Endothelial cell of umbilical vein (primary cell): Measurements from ENCODE around the gene RPP38. TPM values are rescaled to one million over a fixed set of nuclear protein-coding genes. Genes with fewer than 3 reads are reported as not detected.

Experiments used
- BruUV-seq: library from RNA; stranded (reverse); fragments of 400-500 nt; replicated peaks from 2 replicates; lab custom pipeline; 2021; lab: Mats Ljungman, UMichigan
- CTCF ChIA-PET: fragments of 300-600, 350-600 bp; sonication (Branson Sonifier 250); formaldehyde crosslinking; loops from one replicate; lab custom pipeline; 2021; ENCODE audit warnings: antibody characterized with exemption, inconsistent platforms; lab: Charles Lee
- POLR2A ChIA-PET: fragments of 300-600, 350-600 bp; sonication (Branson Sonifier 250); formaldehyde crosslinking; loops from one replicate; lab custom pipeline; 2021; ENCODE audit warnings: antibody characterized with exemption, inconsistent platforms; lab: Charles Lee
- DNase-seq: peaks from one replicate; pipeline ENCODE4 v3.0.0-alpha.2; 2011; ENCODE audit warnings: low read depth, low spot score
- FAIRE-seq: peaks from 2 replicates; lab custom pipeline; 2011; peaks lifted over from hg19 to GRCh38; lab: Jason Lieb, UNC
- H2AFZ ChIP-seq: 2 replicates; pipeline ENCODE4 v1.6.0; 2012; ENCODE audit warnings: low read depth, low read length, control low read depth, inconsistent platforms
- H3K27ac ChIP-seq: 2 replicates; pipeline ENCODE4 v1.5.1; 2011; ENCODE audit warnings: low read depth, mild to moderate bottlenecking, control low read depth, low read length, moderate library complexity; ENCODE audit not compliant: insufficient read depth
- H3K27me3 ChIP-seq, 2 experiments: 2 replicates each; pipeline versions ENCODE4 v1.6.0 to v1.6.1; 2011; ENCODE audit warnings: low read length in 2 of 2, mixed read lengths in 1 of 2; ENCODE audit not compliant: control insufficient read depth in 2 of 2, insufficient read depth in 2 of 2
- H3K36me3 ChIP-seq, 2 experiments: 2 replicates in 1 of 2; 3 replicates in 1 of 2; pipeline ENCODE4 v1.5.1; 2011; ENCODE audit warnings: low read length in 2 of 2, mild to moderate bottlenecking in 1 of 2, moderate library complexity in 1 of 2; ENCODE audit not compliant: control insufficient read depth in 2 of 2, insufficient read depth in 2 of 2; ENCODE audit errors: extremely low read depth in 1 of 2
- H3K4me1 ChIP-seq: 3 replicates; pipeline ENCODE4 v1.5.1; 2011; ENCODE audit warnings: mild to moderate bottlenecking, low read length; ENCODE audit not compliant: control insufficient read depth, insufficient read depth; ENCODE audit errors: extremely low read depth
- H3K4me2 ChIP-seq: 2 replicates; pipeline ENCODE4 v1.6.1; 2011; ENCODE audit warnings: low read length, control low read depth, mixed read lengths; ENCODE audit not compliant: insufficient read depth
- H3K4me3 ChIP-seq, 3 experiments: fragments of 200-600 bp in 1 of 3; sonication (generic), shearing (Covaris generic) in 1 of 3; replicated peaks in 1 of 3; 2 replicates each; pipeline ENCODE4 v1.5.1; 2011 to 2016; ENCODE audit warnings: control low read depth in 3 of 3, low read length in 3 of 3, mild to moderate bottlenecking in 2 of 3, inconsistent platforms in 1 of 3, low read depth in 1 of 3, moderate library complexity in 1 of 3; ENCODE audit not compliant: insufficient read depth in 1 of 3
- H3K79me2 ChIP-seq: 2 replicates; pipeline ENCODE4 v1.6.0; 2012; ENCODE audit warnings: low read length, inconsistent platforms; ENCODE audit not compliant: control insufficient read depth, insufficient read depth
- H3K9ac ChIP-seq: replicated peaks from 2 replicates; pipeline ENCODE3; 2011; ENCODE audit warnings: low read length, control low read depth; ENCODE audit not compliant: insufficient read depth; ENCODE audit errors: extremely low read depth
- H3K9me1 ChIP-seq: replicated peaks from 3 replicates; pipeline ENCODE4 v1.6.0; 2011; ENCODE audit warnings: mild to moderate bottlenecking, low read length; ENCODE audit not compliant: control insufficient read depth, insufficient read depth; ENCODE audit errors: extremely low read depth
- H3K9me3 ChIP-seq: replicated peaks from 2 replicates; pipeline ENCODE4 v1.5.1; 2012; ENCODE audit warnings: low read length, inconsistent platforms; ENCODE audit not compliant: control insufficient read depth, insufficient read depth
- H4K20me1 ChIP-seq: replicated peaks from 2 replicates; pipeline ENCODE3; 2011; ENCODE audit warnings: mild to moderate bottlenecking, low read length; ENCODE audit not compliant: control insufficient read depth, insufficient read depth; ENCODE audit errors: extremely low read depth
- EZH2 ChIP-seq: IDR thresholded peaks from 2 replicates; pipeline ENCODE4 v1.6.1; 2012; ENCODE audit warnings: borderline replicate concordance, low read depth, mild to moderate bottlenecking, moderate library complexity, low read length, inconsistent platforms; ENCODE audit not compliant: severe bottlenecking
- FOS ChIP-seq: IDR thresholded peaks from 2 replicates; pipeline ENCODE4 v1.6.1; 2011; ENCODE audit warnings: mild to moderate bottlenecking, low read length, moderate library complexity, borderline replicate concordance; ENCODE audit not compliant: insufficient read depth
- GATA2 ChIP-seq: IDR thresholded peaks from 2 replicates; pipeline ENCODE4 v1.7.0; 2011; ENCODE audit warnings: low read depth, mild to moderate bottlenecking, moderate library complexity, mixed read lengths, low read length; ENCODE audit not compliant: insufficient read length, insufficient read depth
- JUN ChIP-seq: IDR thresholded peaks from 2 replicates; pipeline ENCODE4 v1.6.1; 2011; ENCODE audit warnings: borderline replicate concordance, low read depth; ENCODE audit not compliant: insufficient read length, insufficient read depth
- MAX ChIP-seq: IDR thresholded peaks from 2 replicates; pipeline ENCODE4 v1.6.1; 2011; ENCODE audit not compliant: insufficient read depth, insufficient read length
- MYC ChIP-seq: IDR thresholded peaks from one replicate; pipeline ENCODE4 v1.6.1; 2011; ENCODE audit warnings: mild to moderate bottlenecking, low read depth, low read length
- POLR2A ChIP-seq: IDR thresholded peaks from 2 replicates; pipeline ENCODE4 v1.6.1; 2012; ENCODE audit warnings: low read depth, mild to moderate bottlenecking, control low read depth, low read length
- POLR2AphosphoS5 ChIP-seq: IDR thresholded peaks from 2 replicates; pipeline ENCODE4 v1.6.1; 2012; ENCODE audit warnings: low read depth, mild to moderate bottlenecking, control low read depth, low read length, moderate library complexity; ENCODE audit not compliant: insufficient read depth
- dilution Hi-C: fragments of 300-500 bp; cut with MboI; formaldehyde crosslinking; loops from one replicate; pipeline ENCODE4 v1.15.0; 2019; ENCODE audit warnings: low sequenced_read_pairs; ENCODE audit not compliant: extremely low pct_ligation_motif_present
- intact Hi-C: fragments of 100-400 bp; cut with micrococcal nuclease; formaldehyde crosslinking; loops from one replicate; pipeline ENCODE4 v1.10.0; 2022
- polyA plus RNA-seq, 4 experiments: library from polyadenylated mRNA; depleted of rRNA in 3 of 4; stranded (reverse) in 3 of 4; unstranded in 1 of 4; fragments of >200 nt; gene quantifications; 2 replicates each; pipeline versions ENCODE4 v1.2.1 to v1.2.3, GENCODE V29; 2011 to 2012; ENCODE audit warnings: missing spikeins in 1 of 4
- total RNA-seq: library from RNA; stranded (reverse); gene quantifications from 2 replicates; pipeline ENCODE4 v1.2.3, GENCODE V29; 2021
- TF ChIP-seq, protein P1 (sequence below), 2 donors: IDR thresholded peaks; 1 replicate in 1 of 2; 2 replicates in 1 of 2; pipeline ENCODE4 v1.5.1; 2011; ENCODE audit warnings: low read length in 2 of 2, mild to moderate bottlenecking in 2 of 2, moderate library complexity in 2 of 2, control low read depth in 1 of 2, inconsistent platforms in 1 of 2, low read depth in 1 of 2; ENCODE audit not compliant: insufficient read depth in 1 of 2; ENCODE audit errors: extremely low read depth in 1 of 2

Gene RPP38
- total and polyA plus RNA-seq, 2 donors (not counting 3 experiments of a cell fraction or from before 2014, with no cell fraction given), result 9.0 to 10.6 TPM

DNA sequence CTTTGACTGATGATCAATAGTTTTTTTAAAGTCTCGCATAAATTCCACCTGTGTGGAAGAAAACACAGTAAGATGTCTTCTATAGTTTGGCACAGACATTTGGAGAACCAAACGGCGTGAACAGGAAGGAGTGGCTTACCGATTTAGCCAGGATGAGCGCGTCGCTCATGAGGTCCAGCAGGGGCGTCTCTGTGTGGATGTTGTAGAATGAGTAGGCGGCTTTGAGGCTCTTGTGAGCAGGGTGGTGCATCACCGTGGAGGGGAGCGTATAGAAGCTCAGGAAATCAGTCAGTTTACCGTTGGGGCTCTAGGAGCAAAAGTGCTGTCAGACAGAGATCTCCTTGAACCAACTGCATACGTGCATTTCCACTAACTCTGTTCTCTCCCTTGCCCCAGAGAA, 15.5 kb downstream of the RPP38 start:
- CTCF ChIA-PET, result no interaction called here
- peaks cover 10 to 20% of the 10 kb centered on the region in 2 experiments for H3K36me3 ChIP-seq
- no peak for FAIRE-seq

More for the DNA sequence above, 15.5 kb downstream of the RPP38 start:
- no peak overlapping the region for H3K4me3 ChIP-seq
- H3K79me2 ChIP-seq, result peaks cover 19% of the 10 kb centered on the region
- no peak overlapping the region for H3K27ac ChIP-seq
- intact Hi-C loops (no loop called here), dilution Hi-C loops (no loop called here)
- no peak overlapping the region for H3K4me2 ChIP-seq
- no peaks in the 10 kb centered on the region for H3K27me3 ChIP-seq
- H3K9me3 ChIP-seq, result no peaks in the 10 kb centered on the region
- no TSS peak for BruUV-seq
- H3K9ac ChIP-seq, result no peak overlapping the region
- no peak overlapping the region for H2AFZ ChIP-seq
- DNase-seq, result no peak
- POLR2A ChIA-PET, result no interaction called here
- TF ChIP-seq POLR2A, result no peak
- TF ChIP-seq POLR2AphosphoS5, result no peak
- no peak for TF ChIP-seq MYC
- TF ChIP-seq FOS, result no peak
- no peak for TF ChIP-seq GATA2
- TF ChIP-seq, protein P1, sequence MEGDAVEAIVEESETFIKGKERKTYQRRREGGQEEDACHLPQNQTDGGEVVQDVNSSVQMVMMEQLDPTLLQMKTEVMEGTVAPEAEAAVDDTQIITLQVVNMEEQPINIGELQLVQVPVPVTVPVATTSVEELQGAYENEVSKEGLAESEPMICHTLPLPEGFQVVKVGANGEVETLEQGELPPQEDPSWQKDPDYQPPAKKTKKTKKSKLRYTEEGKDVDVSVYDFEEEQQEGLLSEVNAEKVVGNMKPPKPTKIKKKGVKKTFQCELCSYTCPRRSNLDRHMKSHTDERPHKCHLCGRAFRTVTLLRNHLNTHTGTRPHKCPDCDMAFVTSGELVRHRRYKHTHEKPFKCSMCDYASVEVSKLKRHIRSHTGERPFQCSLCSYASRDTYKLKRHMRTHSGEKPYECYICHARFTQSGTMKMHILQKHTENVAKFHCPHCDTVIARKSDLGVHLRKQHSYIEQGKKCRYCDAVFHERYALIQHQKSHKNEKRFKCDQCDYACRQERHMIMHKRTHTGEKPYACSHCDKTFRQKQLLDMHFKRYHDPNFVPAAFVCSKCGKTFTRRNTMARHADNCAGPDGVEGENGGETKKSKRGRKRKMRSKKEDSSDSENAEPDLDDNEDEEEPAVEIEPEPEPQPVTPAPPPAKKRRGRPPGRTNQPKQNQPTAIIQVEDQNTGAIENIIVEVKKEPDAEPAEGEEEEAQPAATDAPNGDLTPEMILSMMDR (IDR thresholded peaks at IDR 0.05; ENCODE audit: extremely low read depth in 1 of 2, insufficient read depth in 1 of 2, low read depth in 1 of 2, low read length in 2 of 2), result no peak
- TF ChIP-seq EZH2, result no peak
- no peak for TF ChIP-seq MAX
- TF ChIP-seq JUN, result no peak
- no peaks in the 10 kb centered on the region for H3K9me1 ChIP-seq
- H3K4me1 ChIP-seq, result peaks cover 2% of the 10 kb centered on the region
- H4K20me1 ChIP-seq, result peaks cover 8% of the 10 kb centered on the region
